ENCODE results near the gene DUSP1.

- no peak for TF ChIP-seq ZNF565 (CRISPR knock-in tag; conservative IDR thresholded peaks at IDR 0.05; ENCODE audit: low read depth)
- TF ChIP-seq, protein P1, sequence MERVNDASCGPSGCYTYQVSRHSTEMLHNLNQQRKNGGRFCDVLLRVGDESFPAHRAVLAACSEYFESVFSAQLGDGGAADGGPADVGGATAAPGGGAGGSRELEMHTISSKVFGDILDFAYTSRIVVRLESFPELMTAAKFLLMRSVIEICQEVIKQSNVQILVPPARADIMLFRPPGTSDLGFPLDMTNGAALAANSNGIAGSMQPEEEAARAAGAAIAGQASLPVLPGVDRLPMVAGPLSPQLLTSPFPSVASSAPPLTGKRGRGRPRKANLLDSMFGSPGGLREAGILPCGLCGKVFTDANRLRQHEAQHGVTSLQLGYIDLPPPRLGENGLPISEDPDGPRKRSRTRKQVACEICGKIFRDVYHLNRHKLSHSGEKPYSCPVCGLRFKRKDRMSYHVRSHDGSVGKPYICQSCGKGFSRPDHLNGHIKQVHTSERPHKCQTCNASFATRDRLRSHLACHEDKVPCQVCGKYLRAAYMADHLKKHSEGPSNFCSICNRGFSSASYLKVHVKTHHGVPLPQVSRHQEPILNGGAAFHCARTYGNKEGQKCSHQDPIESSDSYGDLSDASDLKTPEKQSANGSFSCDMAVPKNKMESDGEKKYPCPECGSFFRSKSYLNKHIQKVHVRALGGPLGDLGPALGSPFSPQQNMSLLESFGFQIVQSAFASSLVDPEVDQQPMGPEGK (CRISPR knock-in tag; IDR thresholded peaks at IDR 0.05; ENCODE audit: borderline replicate concordance), result no peak
- TF ChIP-seq GLIS3 (CRISPR knock-in tag; IDR thresholded peaks at IDR 0.05), result no peak
- no peak for TF ChIP-seq ISL1 (CRISPR knock-in tag; IDR thresholded peaks at IDR 0.05)
- TF ChIP-seq PPARA (CRISPR knock-in tag; IDR thresholded peaks at IDR 0.05; ENCODE audit: borderline replicate concordance), result no peak
- TF ChIP-seq TCF4 (CRISPR knock-in tag; IDR thresholded peaks at IDR 0.05; ENCODE audit: borderline replicate concordance), result no peak
- TF ChIP-seq ZFP30 (CRISPR knock-in tag; IDR thresholded peaks at IDR 0.05), result no peak
- no peak for TF ChIP-seq SNAI2 (CRISPR knock-in tag; IDR thresholded peaks at IDR 0.05)
- TF ChIP-seq, protein P2, sequence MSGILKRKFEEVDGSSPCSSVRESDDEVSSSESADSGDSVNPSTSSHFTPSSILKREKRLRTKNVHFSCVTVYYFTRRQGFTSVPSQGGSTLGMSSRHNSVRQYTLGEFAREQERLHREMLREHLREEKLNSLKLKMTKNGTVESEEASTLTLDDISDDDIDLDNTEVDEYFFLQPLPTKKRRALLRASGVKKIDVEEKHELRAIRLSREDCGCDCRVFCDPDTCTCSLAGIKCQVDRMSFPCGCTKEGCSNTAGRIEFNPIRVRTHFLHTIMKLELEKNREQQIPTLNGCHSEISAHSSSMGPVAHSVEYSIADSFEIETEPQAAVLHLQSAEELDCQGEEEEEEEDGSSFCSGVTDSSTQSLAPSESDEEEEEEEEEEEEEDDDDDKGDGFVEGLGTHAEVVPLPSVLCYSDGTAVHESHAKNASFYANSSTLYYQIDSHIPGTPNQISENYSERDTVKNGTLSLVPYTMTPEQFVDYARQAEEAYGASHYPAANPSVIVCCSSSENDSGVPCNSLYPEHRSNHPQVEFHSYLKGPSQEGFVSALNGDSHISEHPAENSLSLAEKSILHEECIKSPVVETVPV (CRISPR knock-in tag; IDR thresholded peaks at IDR 0.05), result no peak
- no peak for TF ChIP-seq BACH2 (CRISPR knock-in tag; IDR thresholded peaks at IDR 0.05; ENCODE audit: borderline replicate concordance)
- TF ChIP-seq ZNF8 (CRISPR knock-in tag; IDR thresholded peaks at IDR 0.05), result no peak
- no peak for TF ChIP-seq RARB (CRISPR knock-in tag; IDR thresholded peaks at IDR 0.05)
- TF ChIP-seq ZC3H10 (CRISPR knock-in tag; IDR thresholded peaks at IDR 0.05), result no peak
These were observed 35.7 kb downstream of the DUSP1 start for GRCh38 chr5:172735141-172735831.

Measured in SK-N-SH treated with all-trans-retinoic acid at 6 μM for 48 hours (cell line).